Motor neuron (in vitro differentiated cells): ENCODE data around the gene PRF1. TPM values are rescaled to one million over a fixed set of nuclear protein-coding genes. Genes with fewer than 3 reads are reported as not detected.

Experiments
- ATAC-seq, 8 experiments: fragments of 200-7000 bp; cut with Tn5 transposase; replicated peaks in 6 of 8; 2 replicates each; pipeline ENCODE4 v1.8.0; 2021; ENCODE audit warnings: mild to moderate bottlenecking in 8 of 8, moderate library complexity in 8 of 8
- H3K27ac ChIP-seq, 2 donors: fragments of 250-450 bp; sonication (Bioruptor Pico); 2 replicates each; pipeline ENCODE4 v1.9.0; 2021; ENCODE audit warnings: antibody characterized with exemption in 2 of 2, mild to moderate bottlenecking in 2 of 2, moderate library complexity in 1 of 2
- H3K4me1 ChIP-seq, 2 donors: fragments of 250-450 bp; sonication (Bioruptor Pico); replicated peaks in 1 of 2; 2 replicates each; pipeline ENCODE4 v1.6.1; 2021; ENCODE audit warnings: antibody characterized with exemption in 2 of 2, mild to moderate bottlenecking in 2 of 2, moderate library complexity in 1 of 2
- H3K4me3 ChIP-seq, 5 donors: fragments of 250-450 bp; sonication (Bioruptor Pico); 2 replicates each; pipeline ENCODE4 v1.9.0; 2021; ENCODE audit warnings: antibody characterized with exemption in 5 of 5, mild to moderate bottlenecking in 5 of 5, moderate library complexity in 4 of 5
- WGBS, 10 experiments: fragments of 450-650 bp; shearing (Covaris generic); methylation state at CpG; one replicate each; pipeline ENCODE4 v1.0.0; 2022; 5-methylcytosine and 5-hydroxymethylcytosine counted together
- in situ Hi-C, 9 experiments: fragments of 400-800 bp; cut with MboI; loops; one replicate each; pipeline ENCODE4 v1.15.0; 2021; ENCODE audit warnings: low sequenced_read_pairs in 9 of 9, low pct_unique_long_range_greater_than_20kb in 2 of 9; ENCODE audit not compliant: unreplicated experiment in 9 of 9
- total RNA-seq, 8 experiments: library from RNA; unstranded; fragments of 300-600 nt; gene quantifications; 2 replicates each; pipeline versions ENCODE4 v1.2.3 to v1.2.4, GENCODE V29; 2022

The PRF1 gene
- total RNA-seq, 8 experiments from 2014 or later = 0.05 to 0.45 (median 0.42) TPM; not detected in 3

- no peak overlapping the region for H3K27ac ChIP-seq
- no peak overlapping the region for H3K4me3 ChIP-seq
- peaks cover 5 to 16% of the 10 kb centered on the region in 2 donors for H3K4me1 ChIP-seq
- peak; percentile 30 to 81 (median 76) for ATAC-seq
- 34 to 74% (median 63%) methylated on average over 1 to 11 of the region's 20 CpGs; no CpG with 5 or more reads in 2 of the 10 experiments for WGBS, 10 experiments
- in situ Hi-C loops = loop anchor here in 5 of 9 experiments (10.0 to 25.0 kb wide), 3 partner anchors 196 to 303 kb away; no protein-coding TSS in a partner anchor
These were observed 43.4 kb downstream of the PRF1 start for GRCh38 chr10:70558871-70559810.

GRCh38 chr10:70558295-70558694 is 44.2 kb downstream of the PRF1 start:
- H3K4me3 ChIP-seq = no peak overlapping the region
- H3K4me1 ChIP-seq = peaks cover 5 to 16% of the 10 kb centered on the region in 2 donors
- in situ Hi-C loops = loop anchor here in 5 of 9 experiments (10.0 to 25.0 kb wide), 3 partner anchors 197 to 304 kb away; no protein-coding TSS in a partner anchor
- no peak for ATAC-seq
- WGBS, 10 experiments = 57 to 100% (median 93%) methylated on average over 1 to 11 of the region's 11 CpGs; no CpG with 5 or more reads in 1 of the 10 experiments
- no peak overlapping the region for H3K27ac ChIP-seq

DNA sequence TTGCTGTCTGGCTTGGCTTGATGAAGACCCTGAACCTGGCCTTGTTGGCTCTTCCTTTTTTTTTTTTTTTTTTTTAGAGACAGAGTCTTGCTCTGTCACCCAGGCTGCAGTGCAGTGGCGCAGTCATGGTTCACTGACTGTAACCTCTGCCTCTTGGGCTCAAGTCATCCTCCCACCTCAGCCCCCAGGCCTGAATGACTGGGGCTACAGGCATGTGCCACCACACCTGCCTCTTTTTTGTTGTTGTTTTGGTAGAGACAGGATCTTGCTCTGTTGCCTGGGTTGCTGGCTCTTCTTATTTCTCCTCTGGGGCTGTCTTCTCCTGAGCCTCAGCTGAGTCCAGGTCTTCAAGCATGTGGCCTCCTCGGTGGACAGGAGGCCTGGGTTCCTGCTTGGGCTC is 44.7 kb downstream of the PRF1 start:
- H3K27ac ChIP-seq = no peak overlapping the region
- H3K4me3 ChIP-seq = no peak overlapping the region
- no peak for ATAC-seq
- in situ Hi-C loops = loop anchor here in 5 of 9 experiments (10.0 to 25.0 kb wide), 3 partner anchors 197 to 304 kb away; no protein-coding TSS in a partner anchor
- WGBS, 10 experiments = 80 to 100% methylated on average over 1 of the region's 2 CpGs; no CpG with 5 or more reads in 8 of the 10 experiments
- H3K4me1 ChIP-seq = peaks cover 5 to 16% of the 10 kb centered on the region in 2 donors

DNA sequence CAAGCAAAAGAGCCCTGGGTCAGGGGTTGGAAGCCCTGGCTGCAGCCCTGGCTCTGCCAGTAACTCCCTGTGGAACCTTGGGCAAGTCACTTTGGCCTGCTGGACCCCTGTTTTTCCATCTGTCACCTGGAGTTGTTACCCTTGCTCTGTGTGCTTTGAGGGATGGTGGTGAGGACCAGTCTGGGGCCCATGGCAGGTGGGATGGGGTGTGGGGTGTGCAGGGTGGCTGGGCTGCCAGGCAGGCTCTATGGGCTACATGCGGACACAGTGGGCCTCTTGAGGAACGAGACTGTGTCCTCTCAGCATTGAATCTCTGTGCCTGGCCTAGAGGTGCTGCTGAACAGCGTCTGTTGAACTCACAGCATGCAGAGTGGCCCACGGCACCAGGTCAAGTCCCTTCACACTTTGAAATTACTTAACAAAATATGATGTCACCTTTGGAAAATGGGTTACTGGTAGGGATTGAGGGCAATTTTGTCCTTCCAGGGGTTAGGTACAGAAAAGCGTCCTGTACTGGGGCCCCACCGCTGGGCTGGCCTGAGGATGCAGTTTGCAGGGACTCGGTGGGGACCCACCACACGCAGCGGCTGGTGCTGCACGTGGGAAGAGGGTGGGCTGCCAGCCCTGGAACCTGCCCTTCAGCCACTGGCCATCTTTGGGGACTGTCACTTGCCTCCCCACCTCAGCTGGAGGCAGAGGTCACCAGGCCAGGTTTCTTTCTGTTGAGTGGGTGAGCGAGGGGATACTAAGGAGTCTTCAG is 45.3 kb downstream of the PRF1 start:
- in situ Hi-C loops = loop anchor here in 5 of 9 experiments (10.0 to 25.0 kb wide), 3 partner anchors 198 to 305 kb away; no protein-coding TSS in a partner anchor
- WGBS, 10 experiments = 93 to 100% (median 98%) methylated on average over 1 to 5 of the region's 11 CpGs; no CpG with 5 or more reads in 6 of the 10 experiments

DNA sequence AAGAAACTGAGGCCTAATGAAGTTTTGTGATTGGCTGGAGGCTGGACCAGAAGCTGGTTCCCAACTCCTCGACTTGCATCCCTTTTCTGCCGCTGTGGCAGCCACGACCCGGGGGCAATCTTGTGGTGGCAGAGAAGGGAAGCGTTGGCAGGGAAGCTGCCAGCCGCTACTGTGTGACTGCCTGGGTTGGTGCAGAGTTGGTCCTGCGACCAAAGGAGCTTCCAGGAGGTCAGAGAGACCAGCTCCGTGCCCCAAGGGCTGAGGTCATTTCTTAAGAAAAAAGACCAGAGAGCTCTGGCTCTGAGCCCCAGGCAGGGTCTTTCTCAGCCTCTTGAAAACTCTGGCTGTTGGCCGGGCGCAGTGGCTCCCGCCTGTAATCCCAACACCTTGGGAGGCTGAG is 47.2 kb downstream of the PRF1 start:
- 71 to 100% (median 87%) methylated on average over 1 to 9 of the region's 11 CpGs; no CpG with 5 or more reads in 4 of the 10 experiments for WGBS, 10 experiments
- peaks cover 0 to 11% of the 10 kb centered on the region in 2 donors for H3K4me1 ChIP-seq
- in situ Hi-C loops = loop anchor here in 5 of 9 experiments (10.0 to 25.0 kb wide), 3 partner anchors 199 to 307 kb away; no protein-coding TSS in a partner anchor
- no peak overlapping the region for H3K27ac ChIP-seq
- ATAC-seq = no peak
- H3K4me3 ChIP-seq = no peak overlapping the region

More for the DNA sequence above, 45.3 kb downstream of the PRF1 start:
- Histone ChIP-seq H3K27ac (no peak overlapping the region), H3K4me3 (no peak overlapping the region), H3K4me1 (peaks cover 5 to 16% of the 10 kb centered on the region in 2 donors)
- no peak for ATAC-seq

DNA sequence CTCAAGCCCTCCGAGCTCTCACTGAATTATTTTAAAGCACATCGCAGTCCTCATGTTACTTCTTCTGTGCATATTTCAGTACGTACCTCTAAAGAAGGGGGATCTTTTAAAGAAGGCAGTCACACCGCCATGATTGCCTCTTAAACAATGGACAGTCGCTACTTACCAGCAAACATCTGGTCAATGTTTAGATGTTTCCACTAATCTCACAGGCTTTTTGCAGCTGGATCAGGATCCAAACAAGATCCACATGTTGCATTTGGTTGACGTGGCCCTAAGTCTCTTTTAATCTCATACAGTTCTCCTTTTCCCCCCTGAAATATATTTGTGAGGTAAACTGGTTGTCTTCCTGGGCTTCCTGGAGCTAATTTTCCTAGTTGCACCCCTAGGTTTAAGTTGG is 50.0 kb downstream of the PRF1 start:
- H3K4me3 ChIP-seq = no peak overlapping the region
- H3K4me1 ChIP-seq = peaks cover 0 to 7% of the 10 kb centered on the region in 2 donors
- no peak overlapping the region for H3K27ac ChIP-seq
- no peak for ATAC-seq
- WGBS, 10 experiments = 48 to 100% (median 88%) methylated on average over 1 to 6 of the region's 6 CpGs; no CpG with 5 or more reads in 2 of the 10 experiments
- in situ Hi-C loops = loop anchor here in 5 of 9 experiments (10.0 to 25.0 kb wide), 3 partner anchors 202 to 310 kb away; no protein-coding TSS in a partner anchor

DNA sequence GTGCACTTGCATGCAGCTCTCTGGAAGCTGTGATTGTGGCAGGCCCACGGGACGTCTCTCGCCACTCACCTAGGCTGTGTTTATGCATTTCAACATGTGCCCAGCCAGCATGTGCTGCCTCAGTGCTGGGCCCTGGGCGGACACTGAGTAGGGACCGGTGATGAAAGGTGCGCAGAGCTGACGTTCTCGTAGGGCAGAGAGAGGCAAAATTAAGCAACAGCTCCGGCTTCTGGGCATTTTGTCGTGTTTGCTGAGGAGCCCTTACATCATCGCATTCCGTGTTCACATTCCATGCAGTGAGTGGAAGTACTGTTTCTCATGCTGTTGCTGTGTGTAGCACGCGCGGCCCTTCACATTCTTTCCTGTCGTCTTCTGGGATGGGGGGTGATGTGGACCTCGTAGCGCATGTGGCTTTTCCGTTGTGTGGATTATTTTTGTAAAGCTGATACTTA is 50.5 kb downstream of the PRF1 start:
- Histone ChIP-seq H3K4me1 (peaks cover 0 to 7% of the 10 kb centered on the region in 2 donors), H3K4me3 (no peak overlapping the region), H3K27ac (no peak overlapping the region)
- in situ Hi-C loops = loop anchor here in 5 of 9 experiments (10.0 to 25.0 kb wide), 3 partner anchors 203 to 310 kb away; no protein-coding TSS in a partner anchor
- 17 to 97% (median 89%) methylated on average over 2 to 13 of the region's 19 CpGs; no CpG with 5 or more reads in 2 of the 10 experiments for WGBS, 10 experiments
- peak in 4 of 8 experiments; percentile 19 to 62 (median 52) for ATAC-seq

DNA sequence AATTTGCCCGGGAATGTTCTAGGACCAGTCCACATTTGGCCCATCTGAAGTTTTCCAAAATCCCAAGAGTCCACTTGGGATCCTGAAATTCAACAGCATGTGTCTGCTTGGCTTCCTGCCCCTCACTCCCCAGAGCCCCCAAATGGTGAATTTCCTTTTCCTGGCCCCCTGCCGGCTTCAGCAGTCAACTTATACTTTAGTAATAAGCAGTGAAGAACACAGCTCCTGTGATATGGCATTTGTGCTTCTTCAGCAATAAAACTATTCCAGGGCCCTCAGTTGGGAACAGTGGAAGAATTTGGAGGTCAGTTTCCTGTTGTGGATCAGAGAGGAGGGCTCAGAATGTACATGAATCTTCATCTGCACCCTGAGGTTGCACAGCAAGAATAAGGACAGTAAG is 51.1 kb downstream of the PRF1 start:
- 40 to 100% (median 57%) methylated on average over 1 to 2 of the region's 2 CpGs; no CpG with 5 or more reads in 5 of the 10 experiments for WGBS, 10 experiments
- Histone ChIP-seq H3K4me3 (no peak overlapping the region), H3K27ac (no peak overlapping the region), H3K4me1 (peaks cover 0 to 7% of the 10 kb centered on the region in 2 donors)
- ATAC-seq = no peak
- in situ Hi-C loops = loop anchor here in 5 of 9 experiments (10.0 to 25.0 kb wide), 3 partner anchors 203 to 311 kb away; no protein-coding TSS in a partner anchor

GRCh38 chr10:70550459-70550858 is 52.1 kb downstream of the PRF1 start:
- H3K4me1 ChIP-seq = peaks cover 0 to 7% of the 10 kb centered on the region in 2 donors
- peak in 1 of 8 experiments; percentile 6 for ATAC-seq
- H3K27ac ChIP-seq = no peak overlapping the region
- in situ Hi-C loops = loop anchor here in 5 of 9 experiments (10.0 to 25.0 kb wide), 3 partner anchors 204 to 312 kb away; no protein-coding TSS in a partner anchor
- WGBS, 10 experiments = 15 to 100% (median 73%) methylated on average over 1 to 6 of the region's 6 CpGs
- no peak overlapping the region for H3K4me3 ChIP-seq

GRCh38 chr10:70549962-70550458 is 52.5 kb downstream of the PRF1 start:
- WGBS, 10 experiments = 94 to 100% (median 100%) methylated on average over 1 to 2 of the region's 3 CpGs; no CpG with 5 or more reads in 6 of the 10 experiments
- Histone ChIP-seq H3K27ac (no peak overlapping the region), H3K4me3 (no peak overlapping the region), H3K4me1 (peaks cover 0 to 7% of the 10 kb centered on the region in 2 donors)
- in situ Hi-C loops = loop anchor here in 6 of 9 experiments (10.0 to 25.0 kb wide), 4 partner anchors 205 to 337 kb away; partner anchors contain the start of gene PCBD1 (in 1 of the 6)
- ATAC-seq = peak; percentile 77 to 96 (median 86)

- H3K4me1 ChIP-seq = peaks cover 0 to 10% of the 10 kb centered on the region in 2 donors
- 0 to 93% (median 70%) methylated on average over 1 to 5 of the region's 12 CpGs; no CpG with 5 or more reads in 4 of the 10 experiments for WGBS, 10 experiments
- in situ Hi-C loops = loop anchor here in 1 of 9 experiments (25.0 kb wide), 1 partner anchor 338 kb away; the partner anchor contains the start of gene PCBD1
- no peak overlapping the region for H3K27ac ChIP-seq
- H3K4me3 ChIP-seq = no peak overlapping the region
- peak in 5 of 8 experiments; percentile 18 to 42 (median 31) for ATAC-seq
These were observed 53.1 kb downstream of the PRF1 start for GRCh38 chr10:70549351-70549961.
